Sigmoid colon (tissue), 4 donors: ENCODE measurements around the gene KLHL28.

Experiments
- EP300 ChIP-seq, 4 donors: sonication (generic); formaldehyde crosslinking; IDR thresholded peaks; one replicate each; pipeline ENCODE4 v1.6.1; 2017; ENCODE audit warnings: antibody characterized with exemption in 4 of 4
- TF ChIP-seq, protein P1 (sequence below), 4 experiments: fragments of 450-650 bp in 3 of 4; fragments of 200-600 bp in 1 of 4; IDR thresholded peaks; one replicate each; pipeline ENCODE4 v1.5.1; 2016 to 2019; ENCODE audit warnings: antibody characterized with exemption in 4 of 4, mild to moderate bottlenecking in 3 of 4, moderate library complexity in 2 of 4

DNA sequence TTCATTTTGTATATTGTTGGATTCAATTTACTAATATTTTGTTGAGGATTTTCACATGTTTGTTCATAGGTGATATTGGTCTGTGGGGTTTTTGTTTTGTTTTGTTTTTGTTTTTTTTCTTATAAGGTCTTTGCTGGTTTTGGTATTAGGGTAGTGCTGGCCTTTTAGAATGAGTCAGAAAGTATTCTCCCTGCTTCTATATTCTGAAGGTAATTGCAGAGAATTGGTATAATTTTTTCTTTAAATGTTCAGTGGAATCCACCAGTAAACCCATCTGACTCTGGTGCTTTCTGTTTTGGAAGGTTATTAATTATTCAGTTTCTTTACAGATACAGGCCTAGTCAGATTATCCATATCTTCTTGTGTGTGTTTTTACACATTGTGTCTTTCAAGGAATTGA is 9.2 kb upstream of the KLHL28 start:
- TF ChIP-seq, protein P1, sequence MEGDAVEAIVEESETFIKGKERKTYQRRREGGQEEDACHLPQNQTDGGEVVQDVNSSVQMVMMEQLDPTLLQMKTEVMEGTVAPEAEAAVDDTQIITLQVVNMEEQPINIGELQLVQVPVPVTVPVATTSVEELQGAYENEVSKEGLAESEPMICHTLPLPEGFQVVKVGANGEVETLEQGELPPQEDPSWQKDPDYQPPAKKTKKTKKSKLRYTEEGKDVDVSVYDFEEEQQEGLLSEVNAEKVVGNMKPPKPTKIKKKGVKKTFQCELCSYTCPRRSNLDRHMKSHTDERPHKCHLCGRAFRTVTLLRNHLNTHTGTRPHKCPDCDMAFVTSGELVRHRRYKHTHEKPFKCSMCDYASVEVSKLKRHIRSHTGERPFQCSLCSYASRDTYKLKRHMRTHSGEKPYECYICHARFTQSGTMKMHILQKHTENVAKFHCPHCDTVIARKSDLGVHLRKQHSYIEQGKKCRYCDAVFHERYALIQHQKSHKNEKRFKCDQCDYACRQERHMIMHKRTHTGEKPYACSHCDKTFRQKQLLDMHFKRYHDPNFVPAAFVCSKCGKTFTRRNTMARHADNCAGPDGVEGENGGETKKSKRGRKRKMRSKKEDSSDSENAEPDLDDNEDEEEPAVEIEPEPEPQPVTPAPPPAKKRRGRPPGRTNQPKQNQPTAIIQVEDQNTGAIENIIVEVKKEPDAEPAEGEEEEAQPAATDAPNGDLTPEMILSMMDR (IDR thresholded peaks at IDR 0.05) = no peak
- TF ChIP-seq EP300 (IDR thresholded peaks at IDR 0.05) = no peak
